GM23248 (cell line): ENCODE data around the gene ATRAID.

Experiments used
- EZH2 ChIP-seq: fragments of 200-600 bp; sonication (generic); IDR thresholded peaks from 2 replicates; pipeline ENCODE4 v1.6.1; 2018; ENCODE audit warnings: antibody characterized with exemption, mild to moderate bottlenecking; ENCODE audit not compliant: insufficient read depth, poor library complexity, severe bottlenecking
- EZH2phosphoT487 ChIP-seq: fragments of 200-600 bp; sonication (generic); IDR thresholded peaks from 2 replicates; pipeline ENCODE4 v1.6.1; 2018; ENCODE audit warnings: antibody characterized with exemption, moderate library complexity, mild to moderate bottlenecking, low read depth; ENCODE audit not compliant: insufficient read depth

DNA sequence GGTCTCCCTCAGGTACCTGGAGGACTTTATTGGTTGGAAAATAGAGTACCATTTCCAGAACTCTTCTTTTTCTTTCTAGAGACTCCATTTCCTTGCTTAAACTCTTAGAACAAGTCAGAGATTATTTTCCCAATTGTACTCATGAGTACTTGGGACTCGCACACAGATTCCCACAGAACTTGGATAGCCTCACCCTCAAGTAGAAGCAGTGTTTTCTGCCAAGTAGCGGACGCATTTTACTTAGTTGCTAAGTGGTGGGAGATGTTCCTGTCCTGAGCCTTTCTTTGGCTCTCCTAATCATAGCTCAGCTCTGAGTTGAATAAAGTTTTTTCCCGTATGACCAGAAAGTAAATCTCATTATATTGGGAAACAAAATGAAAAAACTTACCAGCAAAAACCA lies 33.8 kb downstream of the ATRAID start:
- TF ChIP-seq EZH2, result no peak
- no peak for TF ChIP-seq EZH2phosphoT487
